H54 (cell line): Measurements from ENCODE around the gene PLXND1.

Experiments used
- DNase-seq: peaks from one replicate; pipeline ENCODE4 v3.0.0; 2011; ENCODE audit warnings: low spot score, mixed read lengths; ENCODE audit not compliant: insufficient read length
- FAIRE-seq: peaks from 3 replicates; lab custom pipeline; 2011; peaks lifted over from hg19 to GRCh38; lab: Jason Lieb, UNC
- POLR2A ChIP-seq: IDR thresholded peaks from 2 replicates; pipeline ENCODE4 v1.6.1; 2011; ENCODE audit warnings: low read depth, mild to moderate bottlenecking, low read length

PLXND1 gene

GRCh38 chr3:129573493-129573892 is 33.0 kb downstream of the PLXND1 start:
- FAIRE-seq (no peak), DNase-seq (no peak)
- TF ChIP-seq POLR2A, result no peak

GRCh38 chr3:129572603-129573002 is 33.9 kb downstream of the PLXND1 start:
- no peak for TF ChIP-seq POLR2A
- no peak for FAIRE-seq

GRCh38 chr3:129571605-129572547 is 34.6 kb downstream of the PLXND1 start:
- FAIRE-seq (no peak), DNase-seq (no peak)
- no peak for TF ChIP-seq POLR2A

More at GRCh38 chr3:129572603-129573002, 33.9 kb downstream of the PLXND1 start:
- no peak for DNase-seq

- DNase-seq (no peak), FAIRE-seq (no peak)
- no peak for TF ChIP-seq POLR2A
Measured at GRCh38 chr3:129569856-129570255, 36.6 kb downstream of the PLXND1 start.

- no peak for FAIRE-seq
- no peak for DNase-seq
Measured at GRCh38 chr3:129567939-129568338, 38.5 kb downstream of the PLXND1 start.

GRCh38 chr3:129567176-129567705 is 39.2 kb downstream of the PLXND1 start:
- no peak for TF ChIP-seq POLR2A
- no peak for DNase-seq
- no peak for FAIRE-seq

More at GRCh38 chr3:129567939-129568338, 38.5 kb downstream of the PLXND1 start:
- no peak for TF ChIP-seq POLR2A

GRCh38 chr3:129565902-129566301 is 40.6 kb downstream of the PLXND1 start:
- FAIRE-seq (no peak), DNase-seq (no peak)
- TF ChIP-seq POLR2A, result no peak

GRCh38 chr3:129564981-129565644 is 41.4 kb downstream of the PLXND1 start:
- TF ChIP-seq POLR2A, result no peak
- no peak for DNase-seq
- FAIRE-seq, result no peak

GRCh38 chr3:129563850-129564535 is 42.5 kb downstream of the PLXND1 start:
- no peak for FAIRE-seq
- no peak for DNase-seq
- TF ChIP-seq POLR2A, result no peak

- DNase-seq (no peak), FAIRE-seq (no peak)
- TF ChIP-seq POLR2A, result no peak
Measured at GRCh38 chr3:129563332-129563731, 43.1 kb downstream of the PLXND1 start.

GRCh38 chr3:129562803-129563202 is 43.7 kb downstream of the PLXND1 start:
- no peak for TF ChIP-seq POLR2A
- FAIRE-seq (no peak), DNase-seq (no peak)

- no peak for TF ChIP-seq POLR2A
- no peak for DNase-seq
- FAIRE-seq, result no peak
Measured at GRCh38 chr3:129561619-129562248, 44.7 kb downstream of the PLXND1 start.
